Activated CD4-positive, alpha-beta T cell treated with anti-CD3 and anti-CD28 coated beads for 1 hour (primary cell): Measurements from ENCODE around the gene SOS1.
"Not testable (repeated sequence)": the region's sequence is repeated elsewhere in the genome, so short reads cannot be mapped to it uniquely, and the experiment has no call there.

ENCODE experiments used
- DNase-seq: peaks from one replicate; pipeline ENCODE4 v3.0.0-alpha.2; 2020

The SOS1 gene

GRCh38 chr2:39099310-39099869 lies 21.5 kb downstream of the SOS1 start:
- no peak for DNase-seq

- DNase-seq: no peak
Measured at GRCh38 chr2:39095624-39096023, 25.2 kb downstream of the SOS1 start.

DNA sequence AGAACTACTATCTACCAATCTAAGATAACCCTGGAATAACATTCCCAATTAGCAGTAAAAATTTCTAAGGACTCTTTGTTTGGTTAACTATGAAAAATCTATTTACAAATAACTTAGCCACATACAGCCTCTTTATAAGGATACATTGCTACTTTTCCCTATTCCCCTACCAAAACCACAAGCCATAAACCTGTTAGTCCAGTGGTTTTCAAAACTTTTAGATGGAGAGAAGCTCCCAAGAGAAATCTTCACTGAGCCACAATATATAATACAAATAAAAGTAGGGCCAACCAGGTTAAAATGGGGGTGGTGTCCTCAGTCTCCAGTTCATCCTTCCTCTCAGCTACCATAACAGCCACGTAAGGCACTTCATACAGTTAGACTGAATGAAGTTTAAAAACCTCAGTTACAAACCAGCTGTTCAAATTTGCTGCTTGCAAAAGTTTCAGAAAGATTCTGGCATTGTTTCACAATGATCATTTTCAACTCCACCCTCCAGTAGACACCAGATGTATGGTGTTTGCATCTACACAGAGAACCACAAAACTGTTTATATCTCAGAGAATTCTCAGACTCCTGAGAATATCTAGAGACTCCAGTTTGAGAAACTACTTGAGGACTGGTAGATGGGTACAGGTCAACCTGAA lies 26.0 kb downstream of the SOS1 start:
- no peak for DNase-seq

- no peak for DNase-seq
Measured at GRCh38 chr2:39093218-39093898, 27.5 kb downstream of the SOS1 start.

DNA sequence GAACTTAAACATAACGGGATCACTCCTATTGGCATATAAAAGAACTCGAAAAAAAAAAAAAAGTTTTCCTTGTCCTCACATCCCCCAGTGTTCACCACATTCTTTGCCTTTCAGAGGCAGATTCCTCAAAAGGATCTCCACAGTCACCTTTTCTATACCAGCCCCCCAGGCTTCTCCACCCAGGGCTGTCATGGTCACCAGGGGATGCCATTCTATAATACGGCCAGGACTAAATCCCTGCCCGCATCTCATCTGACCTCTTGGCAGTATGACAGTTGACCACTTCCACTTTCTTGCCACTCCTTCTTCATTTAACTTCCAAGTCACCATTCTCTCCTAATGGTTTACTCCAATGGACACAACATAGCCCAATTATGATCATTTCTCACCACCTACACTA lies 29.3 kb downstream of the SOS1 start:
- DNase-seq: no peak

DNA sequence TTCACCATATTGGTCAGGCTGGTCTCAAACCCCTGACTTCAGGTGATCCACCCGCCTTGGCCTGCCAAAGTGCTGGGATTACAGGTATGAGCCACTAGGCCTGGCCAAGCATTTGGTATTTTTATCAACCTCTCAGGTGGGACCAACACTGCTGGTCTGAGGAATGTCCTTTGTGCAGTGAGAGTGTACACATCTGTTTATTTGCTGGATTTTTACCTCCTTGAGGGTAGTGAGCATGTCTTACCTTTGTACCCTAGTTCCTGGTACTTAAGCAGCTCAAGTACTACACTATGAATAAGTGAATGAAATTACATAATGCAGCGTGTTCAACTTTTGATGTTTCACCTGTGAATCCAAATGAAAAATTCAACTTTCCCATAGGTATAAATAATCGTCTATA lies 29.8 kb downstream of the SOS1 start:
- DNase-seq: no peak

- DNase-seq: no peak
Measured at GRCh38 chr2:39080152-39080551, 40.7 kb downstream of the SOS1 start.

DNA sequence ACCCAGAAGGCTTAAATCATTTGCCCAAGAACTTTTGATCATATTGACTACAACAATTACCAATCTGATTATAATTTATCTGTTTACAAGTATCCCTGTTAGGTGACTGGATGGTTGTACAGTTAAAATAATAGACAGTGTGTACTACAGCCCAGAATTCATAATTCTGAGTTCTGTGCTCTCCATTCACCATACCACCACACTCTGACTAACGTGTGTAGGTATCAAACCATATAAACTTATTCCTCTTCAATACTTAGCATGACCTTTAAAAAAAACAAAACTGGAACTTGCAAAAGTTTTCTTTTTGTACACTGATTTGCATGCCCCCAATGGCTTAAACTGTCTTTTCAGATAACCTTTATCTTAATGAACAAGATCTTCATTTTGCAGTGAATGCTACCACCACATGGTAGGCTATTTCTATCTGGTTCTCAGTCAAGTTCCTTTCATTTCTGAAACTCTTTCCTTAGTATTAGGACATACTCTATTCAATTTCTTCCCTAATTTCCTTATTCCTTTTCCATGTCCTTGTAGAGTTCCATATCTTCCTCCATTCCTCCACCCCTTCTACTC lies 50.9 kb downstream of the SOS1 start:
- DNase-seq: no peak

- no peak for DNase-seq
Measured at GRCh38 chr2:39069136-39069515, 51.7 kb downstream of the SOS1 start.

- no peak for DNase-seq
Measured at GRCh38 chr2:39068299-39069135, 52.3 kb downstream of the SOS1 start.

DNA sequence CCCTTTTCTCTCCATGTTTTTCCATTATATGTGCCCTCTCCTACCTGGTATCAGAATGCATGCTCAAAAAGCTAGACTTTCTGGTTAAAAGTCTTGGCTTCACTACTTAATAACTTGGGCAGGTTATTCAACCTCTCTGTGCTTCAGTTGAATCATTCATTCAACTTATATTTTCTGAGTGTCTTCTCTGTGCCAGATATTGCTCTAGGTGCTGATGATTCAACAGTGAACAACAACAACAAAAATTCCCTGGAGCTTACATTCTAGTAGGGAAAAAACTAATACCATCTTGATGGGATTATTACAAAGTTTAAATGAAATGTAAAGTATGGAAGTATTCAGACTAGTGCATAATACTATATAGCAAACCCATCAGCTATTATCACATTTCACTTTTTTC lies 55.2 kb downstream of the SOS1 start:
- DNase-seq: no peak

DNA sequence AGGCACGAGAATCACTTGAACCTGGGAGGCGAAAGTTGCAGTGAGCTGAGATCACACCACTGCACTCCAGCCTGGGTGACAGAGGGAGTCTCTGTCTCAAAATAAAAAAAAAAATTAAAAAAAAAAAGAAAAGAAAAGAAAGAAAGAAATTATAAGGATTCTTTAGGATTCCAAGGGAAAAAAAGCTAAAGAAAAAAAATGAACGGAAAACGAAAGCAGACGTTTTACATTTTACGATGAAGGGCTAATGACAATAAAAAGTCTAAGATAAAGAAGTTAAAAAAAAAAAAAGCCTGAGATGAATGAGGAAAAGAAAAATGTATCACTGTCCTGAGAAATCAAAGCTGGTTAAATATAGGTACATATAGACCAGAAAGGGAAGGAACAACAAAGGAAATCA lies 58.5 kb downstream of the SOS1 start:
- no peak for DNase-seq

DNA sequence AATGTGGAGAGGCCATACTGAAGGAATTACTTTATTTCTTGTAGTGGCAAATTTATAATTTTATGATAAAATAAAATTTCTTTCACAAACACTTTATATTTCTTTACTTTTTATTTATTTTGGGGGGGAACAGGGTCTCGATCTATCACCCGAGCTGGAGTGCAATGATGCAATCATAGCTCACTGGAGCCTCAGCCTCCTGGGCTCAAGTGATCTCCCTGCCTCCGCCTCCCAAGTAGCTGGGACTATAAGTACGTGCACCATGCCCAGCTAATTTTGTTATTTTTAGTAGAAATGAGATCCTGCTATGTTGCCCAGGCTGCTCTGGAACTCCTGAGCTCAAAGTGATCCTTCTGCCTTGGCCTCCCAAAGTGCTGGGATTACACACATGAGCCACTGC lies 59.6 kb downstream of the SOS1 start:
- no peak for DNase-seq

GRCh38 chr2:39059366-39059952 lies 61.4 kb downstream of the SOS1 start:
- no peak for DNase-seq

DNA sequence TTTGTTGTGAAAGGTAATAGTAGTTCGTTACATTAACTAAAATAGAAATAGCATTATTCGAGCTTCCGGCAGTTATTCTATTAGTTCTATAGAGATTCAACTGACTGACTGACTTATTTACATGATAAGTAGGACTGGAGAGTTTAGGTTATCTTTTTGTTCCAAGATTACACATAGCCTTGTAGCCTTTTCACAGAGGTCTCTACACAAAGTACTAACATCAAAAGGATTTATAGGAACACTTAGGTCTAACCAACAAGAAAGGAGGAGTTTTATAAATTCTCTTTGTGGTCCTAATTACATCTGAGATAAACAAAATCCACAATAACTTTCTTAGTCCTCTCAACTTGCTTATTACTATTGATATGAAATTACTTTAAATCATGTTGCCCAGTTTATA lies 62.8 kb downstream of the SOS1 start:
- DNase-seq: no peak

DNA sequence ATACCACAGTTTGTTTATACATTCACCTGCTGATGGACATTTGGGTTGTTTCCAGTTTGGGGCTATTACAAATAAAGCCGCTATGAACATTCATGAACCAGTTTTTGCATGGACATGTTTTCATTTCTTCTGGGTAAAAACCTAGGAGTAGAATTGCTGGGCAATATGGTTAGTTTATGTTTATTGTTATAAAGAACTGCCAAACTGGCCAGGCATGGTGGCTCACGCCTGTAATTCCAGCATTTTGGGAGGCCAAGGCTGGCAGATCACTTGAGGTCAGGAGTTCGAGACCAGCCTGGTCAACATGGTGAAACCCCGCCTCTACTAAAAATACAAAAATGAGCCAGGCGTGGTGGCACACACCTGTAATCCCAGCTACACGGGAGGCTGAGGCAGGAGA lies 68.2 kb downstream of the SOS1 start:
- not testable (repeated sequence) for DNase-seq

DNA sequence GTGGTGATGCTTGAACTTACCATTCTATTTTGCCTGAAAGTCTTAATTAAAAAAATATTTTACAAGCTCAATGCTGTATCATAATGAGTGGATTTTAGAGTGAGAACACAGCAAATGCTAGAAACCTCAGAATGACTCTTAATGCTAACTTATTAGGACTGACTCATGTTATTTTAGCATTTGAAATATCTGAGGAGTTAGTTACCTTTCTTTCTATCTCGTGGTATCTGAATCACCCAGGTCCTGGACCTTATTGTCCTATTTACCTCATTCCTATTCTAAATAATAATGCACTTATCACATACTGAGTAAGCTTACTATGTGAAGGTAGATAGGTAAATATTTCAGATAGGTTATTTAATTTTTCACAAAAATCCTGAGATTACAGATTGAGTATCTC lies 70.7 kb downstream of the SOS1 start:
- no peak for DNase-seq

DNA sequence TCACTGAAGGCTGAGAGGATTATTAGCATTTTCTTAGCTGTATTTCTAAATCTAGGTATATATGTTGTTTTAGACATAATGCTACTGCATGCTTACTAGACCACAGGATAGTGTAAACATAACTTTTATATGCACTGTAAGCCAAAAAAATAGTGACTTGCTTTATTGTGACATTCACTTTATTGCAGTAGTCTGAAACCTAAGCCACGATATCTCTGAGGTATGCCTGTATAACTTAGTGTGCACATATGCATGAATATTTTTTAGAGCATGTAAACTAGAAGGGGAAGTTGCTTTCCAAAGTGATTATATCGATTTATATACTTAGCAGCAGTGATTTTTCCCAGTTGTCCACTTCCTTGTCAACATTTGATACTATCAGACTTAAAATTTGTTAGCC lies 81.8 kb downstream of the SOS1 start:
- DNase-seq: no peak

GRCh38 chr2:39033980-39034379 lies 86.9 kb downstream of the SOS1 start:
- DNase-seq: no peak

DNA sequence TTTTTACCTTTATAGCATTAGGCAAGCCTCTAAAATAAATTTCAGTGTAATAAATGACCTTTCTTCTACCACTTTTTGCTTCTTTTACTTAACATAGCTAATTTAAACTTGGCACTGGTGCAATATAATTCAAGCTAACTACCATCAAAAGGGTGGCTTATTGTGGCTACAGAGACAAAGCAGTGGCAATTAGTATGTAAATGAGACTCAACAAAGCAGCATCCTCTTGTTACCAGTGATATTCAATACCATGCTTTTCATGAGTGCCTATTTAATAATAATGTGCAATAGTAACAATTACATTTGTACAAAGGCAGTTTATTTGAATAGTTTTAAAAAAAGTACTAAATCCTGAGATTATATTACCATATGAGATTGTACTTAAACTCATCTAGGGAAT lies 93.4 kb downstream of the SOS1 start:
- DNase-seq: no peak

DNA sequence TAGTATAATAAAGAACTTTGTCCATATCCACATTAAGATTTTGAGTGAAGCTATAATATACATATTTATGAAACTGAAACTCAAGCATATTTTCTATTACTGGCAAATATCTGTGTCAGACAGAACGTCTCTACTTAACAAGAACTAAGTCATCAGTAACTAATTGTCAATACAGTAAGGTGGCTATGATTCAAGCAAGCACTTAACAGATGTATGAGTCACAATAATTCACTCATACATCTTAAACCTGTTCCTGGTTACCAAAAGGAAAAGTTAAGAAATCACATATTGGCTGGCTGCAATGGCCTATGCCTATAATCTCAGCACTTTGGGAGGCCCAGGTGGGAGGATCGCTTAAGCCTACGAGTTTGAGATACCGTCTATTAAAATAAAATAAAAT lies 96.0 kb downstream of the SOS1 start:
- no peak for DNase-seq

GRCh38 chr2:39023649-39024048 lies 97.2 kb downstream of the SOS1 start:
- DNase-seq: no peak

- DNase-seq: no peak
Measured at GRCh38 chr2:39022642-39023235, 98.1 kb downstream of the SOS1 start.
